Transverse colon (tissue), 4 donors: Measurements from ENCODE around the gene UGT8. TPM values are rescaled to one million over a fixed set of nuclear protein-coding genes. Genes with fewer than 3 reads are reported as not detected.
A peak's percentile ranks its signal among the peaks of the same experiment; 100 is the strongest.

ENCODE experiments used
- DNase-seq: peaks from one replicate; pipeline ENCODE4 v3.0.0-alpha.2; 2019
- H3K27ac ChIP-seq, 4 donors: fragments of 200-600 bp; sonication (generic); 2 replicates each; pipeline ENCODE4 v1.5.1; 2016 to 2018; ENCODE audit warnings: inconsistent platforms in 4 of 4
- H3K27me3 ChIP-seq: fragments of 200-600 bp; sonication (generic); 2 replicates; pipeline ENCODE4 v1.5.1; 2017; ENCODE audit warnings: inconsistent platforms
- H3K36me3 ChIP-seq, 4 donors: fragments of 200-600 bp; sonication (generic); 2 replicates each; pipeline ENCODE4 v1.5.1; 2017 to 2019; ENCODE audit warnings: inconsistent platforms in 4 of 4
- H3K4me1 ChIP-seq, 4 donors: fragments of 200-600 bp; sonication (generic); 2 replicates each; pipeline ENCODE4 v1.5.1; 2017 to 2020; ENCODE audit warnings: inconsistent platforms in 4 of 4
- H3K4me3 ChIP-seq, 4 donors: fragments of 200-600 bp; sonication (generic); 1 replicate in 1 of 4; 2 replicates in 3 of 4; pipeline versions ENCODE4 v1.5.1 to v1.6.1; 2017 to 2019; ENCODE audit warnings: inconsistent platforms in 4 of 4
- H3K9me3 ChIP-seq, 2 donors: fragments of 200-600 bp; sonication (generic); 2 replicates each; pipeline ENCODE4 v1.5.1; 2017 to 2019; ENCODE audit warnings: inconsistent platforms in 2 of 2
- CTCF ChIP-seq, 5 experiments: fragments of 200-600 bp in 3 of 5; fragments of 450-650 bp in 2 of 5; sonication (generic) in 3 of 5; IDR thresholded peaks; 1 replicate in 2 of 5; 2 replicates in 3 of 5; pipeline ENCODE4 v1.5.1; 2016 to 2017; ENCODE audit warnings: antibody characterized with exemption in 5 of 5, inconsistent platforms in 3 of 5, mild to moderate bottlenecking in 2 of 5, moderate library complexity in 1 of 5
- EP300 ChIP-seq: sonication (generic); formaldehyde crosslinking; IDR thresholded peaks from one replicate; pipeline ENCODE4 v1.6.1; 2017; ENCODE audit warnings: antibody characterized with exemption, low read depth
- POLR2A ChIP-seq: fragments of 450-650 bp; IDR thresholded peaks from one replicate; pipeline ENCODE4 v1.6.1; 2016; ENCODE audit warnings: antibody characterized with exemption, mild to moderate bottlenecking, moderate library complexity
- POLR2AphosphoS5 ChIP-seq, 3 donors: sonication (generic); formaldehyde crosslinking; IDR thresholded peaks; one replicate each; pipeline ENCODE4 v1.6.1; 2016; ENCODE audit warnings: antibody characterized with exemption in 3 of 3
- WGBS, 2 donors: methylation state at CpG; one replicate each; pipeline ENCODE4 v1.1.5; 2018; ENCODE audit warnings: low coverage in 1 of 2; 5-methylcytosine and 5-hydroxymethylcytosine counted together
- in situ Hi-C, 4 donors: fragments of 200-750 bp; cut with MboI; loops; one replicate each; pipeline versions ENCODE4 v1.15.0 to v1.15.1; 2017; ENCODE audit warnings: low sequenced_read_pairs in 3 of 4, low pct_ligation_motif_present in 1 of 4, low pct_unique_long_range_greater_than_20kb in 1 of 4
- intact Hi-C: fragments of 100-400 bp; cut with DNase I; formaldehyde crosslinking; loops from one replicate; pipeline ENCODE4 v1.15.1; 2023; ENCODE audit warnings: low total_unique reads
- total RNA-seq, 4 donors: library from RNA; depleted of rRNA; stranded (reverse); fragments of >200 nt; gene quantifications; one replicate each; pipeline ENCODE4 v1.1.0, GENCODE V29; 2016

The UGT8 gene
- total RNA-seq, 4 donors from 2014 or later = 41.0 to 63.6 (median 55.7) TPM

- no peak overlapping the region for H3K27ac ChIP-seq
- DNase-seq = no peak
- no peaks in the 10 kb centered on the region for H3K9me3 ChIP-seq
- H3K27me3 ChIP-seq = peaks cover 19% of the 10 kb centered on the region
- no peaks in the 10 kb centered on the region for H3K36me3 ChIP-seq
- intact Hi-C loops = no loop called here
- TF ChIP-seq EP300 = no peak
- no peak for TF ChIP-seq POLR2A
- peaks cover 0 to 19% (median 8%) of the 10 kb centered on the region in 4 donors for H3K4me1 ChIP-seq
- 85 to 86% methylated on average over 2 of the region's 2 CpGs for WGBS, 2 donors
- in situ Hi-C loops = no loop called here
- H3K4me3 ChIP-seq = no peak overlapping the region
These were observed 2.7 kb upstream of the UGT8 start for GRCh38 chr4:114595921-114596320.

GRCh38 chr4:114597410-114598115, 1.0 kb upstream of the UGT8 start:
- DNase-seq = peak; percentile 15
- Histone ChIP-seq H3K9me3 (no peaks in the 10 kb centered on the region), H3K36me3 (no peaks in the 10 kb centered on the region), H3K4me3 (peak overlapping the region in 3 of 4 donors; percentile 41 to 61 (median 53)), H3K27ac (peak overlapping the region; percentile 80 to 88 (median 86)), H3K4me1 (peaks cover 0 to 33% (median 10%) of the 10 kb centered on the region in 4 donors), H3K27me3 (peaks cover 19% of the 10 kb centered on the region)
- intact Hi-C loops = no loop called here
- WGBS, 2 donors = 31 to 48% methylated on average over 17 of the region's 17 CpGs
- in situ Hi-C loops = no loop called here
- no peak for TF ChIP-seq EP300
- no peak for TF ChIP-seq POLR2A
- TF ChIP-seq CTCF (IDR thresholded peaks at IDR 0.05) = no peak
- no peak for TF ChIP-seq POLR2AphosphoS5 (IDR thresholded peaks at IDR 0.05)

- peak overlapping the region; percentile 41 to 61 (median 48) for H3K4me3 ChIP-seq
- H3K27ac ChIP-seq = peak overlapping the region; percentile 80 to 88 (median 86)
- DNase-seq = peak; percentile 71
- no peaks in the 10 kb centered on the region for H3K36me3 ChIP-seq
- H3K9me3 ChIP-seq = no peaks in the 10 kb centered on the region
- H3K27me3 ChIP-seq = peaks cover 19% of the 10 kb centered on the region
- intact Hi-C loops (no loop called here), in situ Hi-C loops (no loop called here)
- 5 to 10% methylated on average over 2 to 46 of the region's 46 CpGs for WGBS, 2 donors
- H3K4me1 ChIP-seq = peaks cover 0 to 36% (median 13%) of the 10 kb centered on the region in 4 donors
- no peak for TF ChIP-seq CTCF (IDR thresholded peaks at IDR 0.05)
- TF ChIP-seq EP300 = no peak
- TF ChIP-seq POLR2AphosphoS5 (IDR thresholded peaks at IDR 0.05) = peak in 1 of 3 donors; percentile 14
- peak; percentile 48 for TF ChIP-seq POLR2A
These were observed 760 bp downstream of the UGT8 start for GRCh38 chr4:114599231-114599902.

GRCh38 chr4:114599903-114600552, 1.4 kb downstream of the UGT8 start:
- peaks cover 19% of the 10 kb centered on the region for H3K27me3 ChIP-seq
- no peak for TF ChIP-seq POLR2AphosphoS5 (IDR thresholded peaks at IDR 0.05)
- no peak for TF ChIP-seq EP300
- TF ChIP-seq CTCF (IDR thresholded peaks at IDR 0.05) = no peak
- TF ChIP-seq POLR2A = no peak
- H3K4me1 ChIP-seq = peaks cover 0 to 42% (median 15%) of the 10 kb centered on the region in 4 donors
- intact Hi-C loops (no loop called here), in situ Hi-C loops (no loop called here)
- no peak for DNase-seq
- no peaks in the 10 kb centered on the region for H3K36me3 ChIP-seq
- WGBS, 2 donors = 7 to 15% methylated on average over 4 to 15 of the region's 15 CpGs
- no peaks in the 10 kb centered on the region for H3K9me3 ChIP-seq
- H3K4me3 ChIP-seq = peak overlapping the region in 3 of 4 donors; percentile 41 to 61 (median 53)
- H3K27ac ChIP-seq = peak overlapping the region; percentile 80 to 88 (median 86)
